A549 treated with CORT108297 at 1 μM for 4 hours (cell line): Measurements from ENCODE around the gene RANBP17. TPM values are rescaled to one million over a fixed set of nuclear protein-coding genes. Genes with fewer than 3 reads are reported as not detected.

Experiments
- total RNA-seq: library from RNA; stranded (reverse); fragments of 200-300 nt; extraction: Qiagen RNA extraction; gene quantifications from 5 replicates; pipeline ENCODE4 v1.2.3, GENCODE V29; 2022

The RANBP17 gene
- 2.0 to 2.5 TPM (median 2.1 TPM) in 5 replicates for total RNA-seq

DNA sequence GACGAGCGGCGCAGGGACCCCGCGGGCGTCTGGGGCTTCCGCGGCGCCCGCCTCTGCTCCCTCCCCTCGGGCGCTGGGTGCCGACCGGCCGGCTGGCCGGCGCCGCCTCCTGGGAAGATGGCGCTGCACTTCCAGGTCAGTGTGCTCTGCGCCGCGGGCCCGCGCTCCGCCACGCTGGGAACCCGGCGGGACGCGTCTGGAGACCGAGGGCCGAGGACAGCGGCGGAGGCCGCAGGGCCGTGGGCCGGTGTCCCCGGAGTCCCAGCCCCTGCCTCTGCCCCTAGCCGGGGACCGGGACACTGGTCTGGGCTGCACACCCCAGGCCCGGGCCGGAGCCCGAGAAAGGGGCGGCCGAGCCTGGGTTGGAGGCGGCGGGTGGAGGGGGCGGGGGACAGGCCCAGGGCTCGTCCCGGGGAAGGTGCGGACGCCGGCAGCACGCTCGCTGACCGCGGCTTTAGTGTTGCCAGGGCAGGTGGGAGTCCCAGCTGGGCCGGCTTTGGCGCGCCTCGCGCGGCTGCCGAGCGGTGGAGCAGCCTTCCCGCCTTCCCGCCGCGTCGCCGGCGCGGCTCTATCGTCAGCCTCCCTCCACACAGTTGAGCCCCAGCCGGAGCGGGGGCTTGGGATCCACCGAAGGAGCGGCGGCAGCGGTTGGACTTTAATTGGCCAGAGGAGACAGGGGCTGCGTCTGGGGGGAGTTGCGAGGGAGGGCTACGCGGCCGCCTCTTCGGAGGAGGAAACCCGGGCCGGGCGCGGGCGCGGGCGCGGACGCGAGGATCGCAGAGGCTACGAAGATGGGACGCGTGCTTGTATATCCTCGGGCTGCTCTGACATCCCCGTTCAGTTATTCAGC, at the start of gene RANBP17:
Gene RANBP17, plus strand, starts transcription at position 102 of the 850 bp plus-strand sequence.

DNA sequence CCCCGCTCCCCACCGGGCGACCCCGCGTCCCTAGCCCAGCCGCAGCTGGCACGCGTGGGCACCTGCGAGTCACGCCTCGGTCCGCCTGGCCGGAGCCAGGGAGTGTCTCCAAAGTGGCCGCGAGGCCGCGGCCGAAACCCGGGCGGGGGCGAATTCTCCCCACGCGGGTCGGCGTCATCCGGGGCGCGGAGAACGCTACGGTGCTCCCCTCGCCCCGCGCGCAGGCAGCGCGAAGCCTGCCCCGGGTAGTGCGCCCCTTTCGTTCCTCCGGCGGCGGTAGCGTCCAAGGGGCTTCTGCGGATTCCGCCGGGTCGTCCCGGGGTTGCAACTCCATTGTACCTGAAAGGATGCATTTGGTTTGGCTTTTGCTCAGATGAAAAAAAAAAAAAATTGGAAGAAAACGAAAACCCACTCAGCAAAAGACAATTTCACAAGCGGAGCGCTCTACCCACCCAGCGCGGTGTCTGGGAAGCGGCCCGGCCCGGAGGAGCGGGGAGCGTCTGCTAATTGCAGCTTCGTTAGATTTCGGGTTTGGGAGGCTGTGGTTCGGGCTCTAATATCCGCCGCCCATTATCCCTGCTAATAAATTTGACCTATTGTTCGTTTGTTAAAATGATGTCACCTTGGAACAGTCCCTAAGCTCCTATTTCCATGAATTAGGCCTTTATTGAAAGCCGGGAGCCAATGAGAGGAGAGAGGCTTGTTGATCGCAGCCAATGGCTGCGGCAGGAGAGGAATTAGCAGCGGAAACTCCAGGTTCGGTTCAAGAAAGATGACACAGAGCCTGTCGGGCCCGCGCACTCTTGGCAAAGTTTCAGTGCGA, 446.8 kb downstream of the RANBP17 start, which contains the start of gene TLX3:
Gene TLX3, plus strand, starts transcription at position 796 of the 823 bp plus-strand sequence. CDS start 118 bp downstream, outside the sequence.

Other genes starting within 250 kb of the RANBP17 start
- not detected in 5 replicates for gene GABRP, start 78.3 kb upstream of the RANBP17 start, total RNA-seq